Endothelial cell of umbilical vein (primary cell): ENCODE data around the gene ZNF280D.

Source experiments
- CTCF ChIP-seq, 2 donors: IDR thresholded peaks; 1 replicate in 1 of 2; 2 replicates in 1 of 2; pipeline ENCODE4 v1.5.1; 2011; ENCODE audit warnings: low read length in 2 of 2, mild to moderate bottlenecking in 2 of 2, moderate library complexity in 2 of 2, control low read depth in 1 of 2, inconsistent platforms in 1 of 2, low read depth in 1 of 2; ENCODE audit not compliant: insufficient read depth in 1 of 2; ENCODE audit errors: extremely low read depth in 1 of 2
- EZH2 ChIP-seq: IDR thresholded peaks from 2 replicates; pipeline ENCODE4 v1.6.1; 2012; ENCODE audit warnings: borderline replicate concordance, low read depth, mild to moderate bottlenecking, moderate library complexity, low read length, inconsistent platforms; ENCODE audit not compliant: severe bottlenecking
- GATA2 ChIP-seq: IDR thresholded peaks from 2 replicates; pipeline ENCODE4 v1.7.0; 2011; ENCODE audit warnings: low read depth, mild to moderate bottlenecking, moderate library complexity, mixed read lengths, low read length; ENCODE audit not compliant: insufficient read length, insufficient read depth
- JUN ChIP-seq: IDR thresholded peaks from 2 replicates; pipeline ENCODE4 v1.6.1; 2011; ENCODE audit warnings: borderline replicate concordance, low read depth; ENCODE audit not compliant: insufficient read length, insufficient read depth
- MAX ChIP-seq: IDR thresholded peaks from 2 replicates; pipeline ENCODE4 v1.6.1; 2011; ENCODE audit not compliant: insufficient read depth, insufficient read length
- POLR2A ChIP-seq: IDR thresholded peaks from 2 replicates; pipeline ENCODE4 v1.6.1; 2012; ENCODE audit warnings: low read depth, mild to moderate bottlenecking, control low read depth, low read length
- POLR2AphosphoS5 ChIP-seq: IDR thresholded peaks from 2 replicates; pipeline ENCODE4 v1.6.1; 2012; ENCODE audit warnings: low read depth, mild to moderate bottlenecking, control low read depth, low read length, moderate library complexity; ENCODE audit not compliant: insufficient read depth

GRCh38 chr15:56608993-56609392, 124.3 kb downstream of the ZNF280D start:
- no peak for TF ChIP-seq CTCF (IDR thresholded peaks at IDR 0.05; ENCODE audit: extremely low read depth in 1 of 2, insufficient read depth in 1 of 2, low read depth in 1 of 2, low read length in 2 of 2)
- no peak for TF ChIP-seq POLR2A
- TF ChIP-seq EZH2: no peak
- no peak for TF ChIP-seq POLR2AphosphoS5
- no peak for TF ChIP-seq JUN
- no peak for TF ChIP-seq MAX
- no peak for TF ChIP-seq GATA2
